ENCODE results near the gene CPLANE1. TPM values are rescaled to one million over a fixed set of nuclear protein-coding genes. Genes with fewer than 3 reads are reported as not detected.
A peak's percentile ranks its signal among the peaks of the same experiment; 100 is the strongest.

Gene CPLANE1
- total RNA-seq, 1 donor from 2014 or later, result 20.7 TPM

DNA sequence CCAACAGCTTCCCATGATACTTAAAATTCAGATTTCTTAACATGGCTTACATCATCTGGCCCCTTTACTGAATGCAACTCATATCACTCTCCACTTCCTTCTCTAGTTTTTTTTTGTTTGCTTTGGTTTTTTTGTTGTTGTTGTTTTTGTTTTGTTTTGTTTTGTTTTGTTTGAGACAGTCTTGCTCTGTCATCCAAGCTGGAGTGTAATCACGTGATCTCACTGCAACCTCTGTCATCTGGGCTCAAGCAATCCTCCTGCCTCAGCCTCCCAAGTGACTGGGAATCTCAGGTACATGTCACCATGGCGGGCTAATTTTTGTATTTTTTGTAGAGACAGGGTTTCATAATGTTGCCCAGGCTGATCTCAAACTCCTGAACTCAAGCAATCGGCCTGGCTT, 41.4 kb downstream of the CPLANE1 start:
- intact Hi-C loops (cut with DNase I), result no loop called here
- ATAC-seq (no peak), DNase-seq (no peak)
- Histone ChIP-seq H3K27ac (no peak overlapping the region), H3K27me3 (ENCODE audit: low read depth) (no peaks in the 10 kb centered on the region), H3K4me1 (no peaks in the 10 kb centered on the region), H3K9me3 (no peaks in the 10 kb centered on the region), H3K36me3 (peaks cover 60% of the 10 kb centered on the region), H3K4me3 (no peak overlapping the region)
- TF ChIP-seq, protein P1, sequence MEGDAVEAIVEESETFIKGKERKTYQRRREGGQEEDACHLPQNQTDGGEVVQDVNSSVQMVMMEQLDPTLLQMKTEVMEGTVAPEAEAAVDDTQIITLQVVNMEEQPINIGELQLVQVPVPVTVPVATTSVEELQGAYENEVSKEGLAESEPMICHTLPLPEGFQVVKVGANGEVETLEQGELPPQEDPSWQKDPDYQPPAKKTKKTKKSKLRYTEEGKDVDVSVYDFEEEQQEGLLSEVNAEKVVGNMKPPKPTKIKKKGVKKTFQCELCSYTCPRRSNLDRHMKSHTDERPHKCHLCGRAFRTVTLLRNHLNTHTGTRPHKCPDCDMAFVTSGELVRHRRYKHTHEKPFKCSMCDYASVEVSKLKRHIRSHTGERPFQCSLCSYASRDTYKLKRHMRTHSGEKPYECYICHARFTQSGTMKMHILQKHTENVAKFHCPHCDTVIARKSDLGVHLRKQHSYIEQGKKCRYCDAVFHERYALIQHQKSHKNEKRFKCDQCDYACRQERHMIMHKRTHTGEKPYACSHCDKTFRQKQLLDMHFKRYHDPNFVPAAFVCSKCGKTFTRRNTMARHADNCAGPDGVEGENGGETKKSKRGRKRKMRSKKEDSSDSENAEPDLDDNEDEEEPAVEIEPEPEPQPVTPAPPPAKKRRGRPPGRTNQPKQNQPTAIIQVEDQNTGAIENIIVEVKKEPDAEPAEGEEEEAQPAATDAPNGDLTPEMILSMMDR (IDR thresholded peaks at IDR 0.05), result no peak

DNA sequence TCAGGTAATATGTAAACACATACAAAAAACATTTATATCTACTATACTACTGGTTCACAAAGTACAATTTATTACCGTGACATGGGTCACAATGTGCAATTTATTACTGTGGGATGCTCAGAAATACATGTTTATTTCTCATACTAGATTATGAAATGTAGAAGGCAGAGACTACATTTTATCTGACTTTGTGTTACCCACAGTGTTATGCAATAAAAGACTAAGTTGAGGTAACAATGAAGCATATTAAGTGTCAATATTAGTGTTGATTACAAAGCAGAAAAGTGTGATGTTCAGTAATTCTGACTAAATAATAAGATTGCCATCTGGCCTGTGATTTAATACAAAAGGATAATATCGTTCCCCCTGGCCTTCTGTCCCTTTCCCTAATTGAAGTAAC, 42.4 kb downstream of the CPLANE1 start:
- H3K4me1 ChIP-seq, result no peaks in the 10 kb centered on the region

DNA sequence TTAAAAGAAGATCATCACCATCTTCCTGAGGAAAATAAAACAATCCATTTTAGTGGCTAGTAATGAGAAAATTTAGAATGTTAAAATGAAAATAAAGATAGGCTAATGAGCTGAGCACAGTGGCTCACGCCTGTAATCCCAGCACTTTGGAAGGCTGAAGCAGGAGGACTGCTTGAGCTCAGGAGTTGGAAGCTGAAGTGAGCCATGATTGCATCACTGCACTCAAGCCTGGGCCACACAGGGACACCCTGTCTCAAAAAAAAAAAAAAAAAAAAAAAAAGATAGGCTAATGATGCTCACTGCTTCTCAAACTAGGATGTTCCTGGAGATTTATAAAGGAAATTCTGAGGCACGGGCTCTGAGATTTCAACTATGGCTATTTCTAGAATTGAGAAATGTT, 50.3 kb downstream of the CPLANE1 start:
- DNase-seq, result no peak

More for the DNA sequence above, 42.4 kb downstream of the CPLANE1 start:
- TF ChIP-seq, protein P1 (IDR thresholded peaks at IDR 0.05), result no peak
- H3K4me3 ChIP-seq, result no peak overlapping the region
- ATAC-seq (no peak), DNase-seq (no peak)
- intact Hi-C loops (cut with DNase I), result no loop called here
- no peak overlapping the region for H3K27ac ChIP-seq
- H3K9me3 ChIP-seq, result no peaks in the 10 kb centered on the region
- peaks cover 56% of the 10 kb centered on the region for H3K36me3 ChIP-seq
- H3K27me3 ChIP-seq (ENCODE audit: low read depth), result no peaks in the 10 kb centered on the region

DNA sequence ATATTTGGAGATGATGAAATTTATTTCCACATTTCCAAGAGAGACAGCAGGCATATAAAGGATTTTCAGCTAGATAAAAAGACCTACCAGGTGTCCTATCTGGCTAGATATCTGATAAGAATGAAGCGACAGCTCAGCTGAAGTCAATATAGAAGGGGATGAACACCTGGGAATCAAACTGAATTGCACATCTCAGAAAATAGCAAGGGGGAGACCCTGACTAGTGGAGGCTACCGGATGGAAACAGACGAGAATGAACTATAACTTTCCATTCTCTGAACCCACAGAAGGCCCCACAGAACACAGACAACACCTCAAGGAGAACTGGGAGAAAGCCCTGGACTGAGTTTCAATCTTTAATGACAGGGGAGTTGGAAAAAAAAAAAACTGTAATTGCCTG, 51.1 kb downstream of the CPLANE1 start:
- intact Hi-C loops (cut with DNase I), result no loop called here
- ATAC-seq, result no peak
- DNase-seq, result no peak
- TF ChIP-seq, protein P1 (IDR thresholded peaks at IDR 0.05), result no peak
- Histone ChIP-seq H3K9me3 (no peaks in the 10 kb centered on the region), H3K27me3 (ENCODE audit: low read depth) (no peaks in the 10 kb centered on the region), H3K36me3 (peaks cover 50% of the 10 kb centered on the region), H3K4me1 (peaks cover 9% of the 10 kb centered on the region), H3K4me3 (peak overlapping the region; percentile 9), H3K27ac (peak overlapping the region; percentile 19)

More for the DNA sequence above, 50.3 kb downstream of the CPLANE1 start:
- H3K4me1 ChIP-seq, result peaks cover 9% of the 10 kb centered on the region
- H3K27ac ChIP-seq, result no peak overlapping the region
- no peaks in the 10 kb centered on the region for H3K9me3 ChIP-seq
- H3K4me3 ChIP-seq, result no peak overlapping the region
- intact Hi-C loops (cut with DNase I), result no loop called here
- TF ChIP-seq, protein P1 (IDR thresholded peaks at IDR 0.05), result no peak
- no peaks in the 10 kb centered on the region for H3K27me3 ChIP-seq (ENCODE audit: low read depth)
- ATAC-seq, result peak in 1 of 2 donors; percentile 58
- H3K36me3 ChIP-seq, result peaks cover 45% of the 10 kb centered on the region

DNA sequence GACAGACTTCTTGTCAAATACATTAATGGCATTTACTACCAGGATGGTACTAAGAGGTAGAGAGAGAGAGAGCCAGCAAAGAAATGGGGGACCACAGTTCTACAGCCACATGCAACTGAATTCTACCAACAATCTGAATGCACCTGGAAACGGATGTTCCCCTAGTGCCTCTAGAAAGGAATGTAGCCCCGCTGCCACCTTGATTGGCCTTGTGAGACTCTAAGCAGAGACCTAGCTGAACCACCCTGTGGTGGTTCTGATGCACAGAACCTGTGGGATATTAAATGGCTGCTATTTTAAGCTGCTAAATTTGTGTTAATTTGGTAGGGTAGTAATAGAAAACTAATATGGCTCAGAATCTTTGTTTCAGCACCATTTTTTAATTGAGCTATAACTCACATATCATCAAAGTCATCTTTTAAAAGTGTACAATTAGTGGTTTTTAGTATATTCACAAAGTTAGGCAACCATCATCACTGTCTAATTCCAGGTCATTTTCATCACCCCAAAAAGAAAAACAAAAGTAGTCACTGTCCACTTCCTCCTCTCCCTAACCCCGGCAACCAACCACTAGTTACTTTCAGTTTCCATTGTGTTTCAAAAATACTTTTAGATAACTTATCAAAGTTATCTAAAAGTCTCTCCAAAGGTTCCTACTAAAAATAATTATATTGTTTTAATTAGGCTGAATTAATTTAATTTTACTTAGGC, 51.7 kb downstream of the CPLANE1 start:
- peaks cover 9% of the 10 kb centered on the region for H3K4me1 ChIP-seq
- H3K36me3 ChIP-seq, result peaks cover 50% of the 10 kb centered on the region
- DNase-seq (no peak), ATAC-seq (peak in 1 of 2 donors; percentile 55)
- H3K9me3 ChIP-seq, result no peaks in the 10 kb centered on the region
- peak overlapping the region; percentile 19 for H3K27ac ChIP-seq
- intact Hi-C loops (cut with DNase I), result no loop called here
- H3K27me3 ChIP-seq (ENCODE audit: low read depth), result no peaks in the 10 kb centered on the region
- TF ChIP-seq, protein P1 (IDR thresholded peaks at IDR 0.05), result no peak
- H3K4me3 ChIP-seq, result peak overlapping the region; percentile 9
